MCF 10A (cell line): ENCODE data around the gene ITGB4. TPM values are rescaled to one million over a fixed set of nuclear protein-coding genes. Genes with fewer than 3 reads are reported as not detected.

Experiments used
- BruUV-seq: library from RNA; stranded (reverse); fragments of 400-500 nt; replicated peaks from 2 replicates; lab custom pipeline; 2021; lab: Mats Ljungman, UMichigan
- CTCF ChIA-PET: fragments of 300-600 bp; sonication (Branson Sonifier 250); formaldehyde crosslinking; extraction: SDS; loops from one replicate; lab custom pipeline; 2021; ENCODE audit warnings: antibody characterized with exemption, inconsistent platforms; lab: Yijun Ruan, JAX
- POLR2A ChIA-PET: fragments of 300-600, 350-650 bp; sonication (Branson Sonifier 250); formaldehyde crosslinking; extraction: SDS; loops from one replicate; lab custom pipeline; 2020; ENCODE audit warnings: antibody characterized with exemption, inconsistent platforms; lab: Yijun Ruan, JAX
- DNase-seq: peaks from one replicate; pipeline ENCODE4 v3.0.0-alpha.2; 2018; ENCODE audit not compliant: unreplicated experiment
- H3K27ac Mint-ChIP-seq: one replicate; pipeline ENCODE4 v1.8.0; 2022; ENCODE audit warnings: mild to moderate bottlenecking, low read depth, mixed read lengths; ENCODE audit not compliant: unreplicated experiment
- H3K27me3 Mint-ChIP-seq: one replicate; pipeline ENCODE4 v1.8.0; 2022; ENCODE audit warnings: mixed read lengths; ENCODE audit not compliant: insufficient read depth, unreplicated experiment
- H3K36me3 Mint-ChIP-seq: one replicate; pipeline ENCODE4 v1.8.0; 2022; ENCODE audit warnings: mild to moderate bottlenecking, moderate library complexity, mixed read lengths; ENCODE audit not compliant: insufficient read depth, unreplicated experiment
- H3K4me1 Mint-ChIP-seq: one replicate; pipeline ENCODE4 v1.8.0; 2022; ENCODE audit warnings: mixed read lengths; ENCODE audit not compliant: insufficient read depth, unreplicated experiment
- H3K4me3 Mint-ChIP-seq: one replicate; pipeline ENCODE4 v1.8.0; 2022; ENCODE audit warnings: mild to moderate bottlenecking, moderate library complexity, mixed read lengths; ENCODE audit not compliant: unreplicated experiment
- H3K9me3 Mint-ChIP-seq: one replicate; pipeline ENCODE4 v1.8.0; 2022; ENCODE audit warnings: mixed read lengths; ENCODE audit not compliant: unreplicated experiment
- CTCF ChIP-seq: fragments of 200-600 bp; IDR thresholded peaks from one replicate; pipeline ENCODE4 v1.8.0; 2022; ENCODE audit warnings: antibody characterized with exemption, mild to moderate bottlenecking; ENCODE audit not compliant: unreplicated experiment
- intact Hi-C: fragments of 100-400 bp; cut with micrococcal nuclease; formaldehyde crosslinking; loops from 2 replicates; pipeline ENCODE4 v1.14.1; 2022
- total RNA-seq: library from RNA; stranded (reverse); gene quantifications from 2 replicates; pipeline ENCODE4 v1.2.3, GENCODE V29; 2022

Gene ITGB4
- total RNA-seq, 1 experiment from 2014 or later = 1,054 TPM

DNA sequence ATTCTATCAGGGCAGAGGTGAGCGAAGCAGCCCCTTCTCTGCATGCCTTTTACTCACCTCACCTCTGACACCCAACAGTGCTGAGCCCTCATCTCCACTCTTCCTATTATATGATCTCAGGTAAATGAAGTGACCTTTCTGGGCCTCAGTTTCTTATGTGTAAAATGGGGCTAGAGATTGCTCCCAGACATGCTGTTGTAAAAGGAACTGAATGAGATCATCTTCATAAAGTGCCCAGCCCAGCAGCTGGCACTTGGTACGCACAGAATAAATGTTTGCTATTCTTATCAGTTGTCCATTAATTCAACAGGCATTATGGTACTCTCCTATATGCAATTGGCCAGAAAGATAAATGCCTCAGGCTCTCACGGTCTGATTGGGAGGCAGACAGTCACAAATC is 48.3 kb downstream of the ITGB4 start:
- Mint-ChIP-seq H3K9me3 (no peaks in the 10 kb centered on the region), H3K4me3 (no peak overlapping the region), H3K36me3 (no peaks in the 10 kb centered on the region), H3K27me3 (no peaks in the 10 kb centered on the region), H3K27ac (no peak overlapping the region), H3K4me1 (no peaks in the 10 kb centered on the region)
- ChIA-PET CTCF (interaction anchor here (1.1 kb wide), 1 partner anchor 10 kb away, joined by 3 read pairs; no protein-coding TSS in a partner anchor), POLR2A (interaction anchor here (0.6 to 1.1 kb wide), 3 partner anchors 11 to 102 kb away, joined by 3 to 5 read pairs (median 3); partner anchors contain the start of gene SAP30BP)
- BruUV-seq = no TSS peak
- TF ChIP-seq CTCF = no peak
- intact Hi-C loops = no loop called here
- no peak for DNase-seq

DNA sequence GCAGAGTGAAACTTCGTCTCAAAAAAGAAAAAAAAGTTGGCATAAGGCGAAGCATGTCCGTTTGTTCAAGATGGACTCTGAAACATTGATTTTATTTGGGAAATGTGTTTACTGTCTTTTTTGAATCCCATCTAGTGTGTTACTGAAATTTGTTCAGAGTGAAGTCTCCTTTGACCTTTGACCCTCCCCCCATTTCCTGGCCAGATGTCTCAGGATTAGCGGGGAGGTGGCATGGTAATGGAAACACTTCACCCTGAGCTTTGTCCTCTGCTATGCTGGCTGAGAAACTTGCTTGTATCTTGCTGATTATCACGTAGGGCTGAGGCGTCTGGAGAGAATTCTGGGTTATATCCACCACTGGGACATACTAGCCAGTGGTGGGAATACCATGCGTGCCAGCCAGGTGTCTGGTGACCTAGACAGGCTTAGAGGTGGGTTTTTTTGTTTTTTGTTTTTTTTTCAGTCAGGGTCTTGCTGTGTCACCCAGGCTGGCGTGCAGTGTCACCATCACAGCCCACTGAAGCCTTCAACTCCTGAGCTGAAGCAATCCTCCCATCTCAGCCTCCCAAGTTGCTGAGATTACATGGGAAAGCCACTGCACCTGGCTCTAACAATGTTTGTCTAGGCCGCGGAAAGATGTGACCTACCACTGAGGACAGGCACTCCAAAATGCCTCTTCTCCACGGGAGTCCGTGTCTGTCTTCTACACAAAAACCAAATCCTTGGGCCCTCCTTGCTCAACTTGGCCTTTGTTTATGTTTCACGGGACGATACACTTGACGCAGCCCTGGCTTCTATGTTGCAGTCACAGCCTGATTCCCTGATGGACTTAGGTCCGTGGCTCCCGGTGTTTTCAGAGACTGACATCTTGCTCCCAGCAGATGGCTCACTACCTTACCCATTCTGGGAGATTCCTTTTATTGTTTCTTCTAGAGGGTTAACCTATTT is 50.3 kb downstream of the ITGB4 start:
- DNase-seq = no peak
- H3K36me3 Mint-ChIP-seq = peaks cover 13% of the 10 kb centered on the region
- ChIA-PET CTCF (interaction anchor here (0.5 to 2.7 kb wide), 4 partner anchors 9 to 598 kb away, joined by 3 to 14 read pairs (median 4); no protein-coding TSS in a partner anchor), POLR2A (interaction anchor here (0.9 to 1.8 kb wide), 2 partner anchors 8 kb away, joined by 3 to 5 read pairs; a partner anchor contains a TSS)
- H3K4me3 Mint-ChIP-seq = no peak overlapping the region
- intact Hi-C loops = loop anchor here (2.0 kb wide), 1 partner anchor 77 kb away; no protein-coding TSS in a partner anchor
- BruUV-seq = no TSS peak
- H3K27me3 Mint-ChIP-seq = no peaks in the 10 kb centered on the region
- no peaks in the 10 kb centered on the region for H3K9me3 Mint-ChIP-seq
- peaks cover 8% of the 10 kb centered on the region for H3K4me1 Mint-ChIP-seq
- no peak for TF ChIP-seq CTCF
- no peak overlapping the region for H3K27ac Mint-ChIP-seq

DNA sequence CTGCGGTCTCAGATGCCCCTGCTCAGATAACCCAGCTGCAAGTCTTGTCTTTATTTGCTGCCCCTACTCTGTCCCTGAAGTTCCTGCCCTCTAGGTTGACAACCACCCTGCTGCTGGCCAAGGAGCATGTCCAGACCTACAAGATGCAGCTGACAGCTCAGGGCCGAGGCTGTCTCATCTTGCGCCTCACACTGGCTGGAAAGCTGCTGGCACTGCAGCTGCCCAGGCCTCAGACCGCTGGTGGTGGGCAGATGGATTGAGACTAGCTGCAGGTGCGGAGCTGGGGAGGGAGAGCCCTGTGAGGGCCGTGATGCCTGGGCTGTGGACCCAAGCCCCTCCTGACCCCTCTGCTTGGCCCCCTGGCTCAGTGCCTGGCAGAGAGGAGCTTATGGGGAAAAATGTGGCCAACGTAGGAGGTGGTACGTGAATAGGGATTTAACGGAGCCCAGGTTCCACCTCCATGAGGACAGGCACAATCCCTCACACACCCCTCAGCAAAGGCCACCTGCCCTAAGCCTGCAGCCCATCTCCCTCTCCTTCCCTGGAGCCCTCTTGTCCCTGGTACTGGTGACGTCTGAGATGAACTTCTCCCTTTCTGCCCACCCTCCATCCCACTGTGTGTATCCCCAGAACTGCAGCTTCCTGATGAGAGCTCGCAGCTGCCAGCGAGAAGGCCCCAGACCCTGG is 52.0 kb downstream of the ITGB4 start:
- H3K36me3 Mint-ChIP-seq = peaks cover 29% of the 10 kb centered on the region
- peaks cover 14% of the 10 kb centered on the region for H3K4me1 Mint-ChIP-seq
- H3K4me3 Mint-ChIP-seq = no peak overlapping the region
- no peak for DNase-seq
- intact Hi-C loops = loop anchor here (2.0 kb wide), 1 partner anchor 76 kb away; no protein-coding TSS in a partner anchor
- no TSS peak for BruUV-seq
- no peaks in the 10 kb centered on the region for H3K27me3 Mint-ChIP-seq
- ChIA-PET CTCF (interaction anchor here (0.7 to 2.7 kb wide), 10 partner anchors 7 to 148 kb away, joined by 3 to 14 read pairs (median 4); partner anchors contain the start of genes GALK1, SMIM5 and WBP2), POLR2A (interaction anchor here (0.7 to 7.9 kb wide), 8 partner anchors 10 to 107 kb away, joined by 3 to 153 read pairs (median 4); partner anchors contain the start of genes GALK1, RECQL5, SAP30BP and UNK)
- no peak for TF ChIP-seq CTCF
- H3K27ac Mint-ChIP-seq = no peak overlapping the region
- no peaks in the 10 kb centered on the region for H3K9me3 Mint-ChIP-seq
